ENCODE data around the gene ZNF160.

ZNF160 gene

DNA sequence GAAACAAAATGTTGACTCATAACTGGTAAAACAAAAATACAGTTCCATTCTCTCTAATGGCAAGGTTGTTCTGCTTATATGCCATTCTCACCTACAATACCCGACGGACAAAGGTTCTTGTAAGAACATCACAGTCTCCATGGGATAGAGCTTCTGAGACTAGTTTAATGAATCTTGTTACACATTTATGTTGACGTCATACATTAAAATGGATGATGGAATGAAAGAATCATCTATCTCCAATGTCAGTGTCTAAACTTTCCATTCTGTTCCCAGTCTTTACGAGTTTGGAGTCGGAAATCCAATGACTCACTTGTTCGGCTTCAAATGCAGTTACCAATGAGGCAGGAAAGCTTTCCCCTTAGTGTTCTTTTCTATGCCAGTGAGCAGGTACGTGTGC is 17.7 kb downstream of the ZNF160 start:
- Histone ChIP-seq H3K9me3 (ENCODE audit: severe bottlenecking) (peaks cover 3% of the 10 kb centered on the region), H3K27me3 (ENCODE audit: insufficient read depth, low read depth, severe bottlenecking) (no peaks in the 10 kb centered on the region), H3K4me3 (ENCODE audit: low read depth, low read length) (no peak overlapping the region)

DNA sequence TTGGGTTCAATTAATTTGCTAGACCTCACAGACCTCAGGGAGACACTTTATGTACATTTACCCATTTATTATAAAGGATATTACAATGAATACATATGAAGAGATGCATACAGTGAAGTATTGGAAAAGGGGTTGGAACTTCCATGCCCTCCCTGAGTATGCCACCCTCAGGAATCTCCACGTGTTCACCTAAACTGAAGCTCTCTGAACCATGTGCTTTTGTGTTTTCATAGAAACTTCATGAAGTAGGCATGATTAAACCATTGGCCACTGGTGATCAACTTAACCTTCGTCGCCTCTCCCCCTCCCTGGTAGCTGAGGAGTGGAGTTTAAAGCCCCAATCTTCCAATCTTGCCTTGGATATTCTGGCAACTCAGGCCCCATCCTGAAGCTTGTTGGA is 20.3 kb downstream of the ZNF160 start:
- H3K36me3 ChIP-seq: peaks cover 39% of the 10 kb centered on the region
- no peaks in the 10 kb centered on the region for H3K27me3 ChIP-seq (ENCODE audit: insufficient read depth, low read depth, severe bottlenecking)
- peaks cover 3% of the 10 kb centered on the region for H3K9me3 ChIP-seq (ENCODE audit: severe bottlenecking)
- TF ChIP-seq, protein P1, sequence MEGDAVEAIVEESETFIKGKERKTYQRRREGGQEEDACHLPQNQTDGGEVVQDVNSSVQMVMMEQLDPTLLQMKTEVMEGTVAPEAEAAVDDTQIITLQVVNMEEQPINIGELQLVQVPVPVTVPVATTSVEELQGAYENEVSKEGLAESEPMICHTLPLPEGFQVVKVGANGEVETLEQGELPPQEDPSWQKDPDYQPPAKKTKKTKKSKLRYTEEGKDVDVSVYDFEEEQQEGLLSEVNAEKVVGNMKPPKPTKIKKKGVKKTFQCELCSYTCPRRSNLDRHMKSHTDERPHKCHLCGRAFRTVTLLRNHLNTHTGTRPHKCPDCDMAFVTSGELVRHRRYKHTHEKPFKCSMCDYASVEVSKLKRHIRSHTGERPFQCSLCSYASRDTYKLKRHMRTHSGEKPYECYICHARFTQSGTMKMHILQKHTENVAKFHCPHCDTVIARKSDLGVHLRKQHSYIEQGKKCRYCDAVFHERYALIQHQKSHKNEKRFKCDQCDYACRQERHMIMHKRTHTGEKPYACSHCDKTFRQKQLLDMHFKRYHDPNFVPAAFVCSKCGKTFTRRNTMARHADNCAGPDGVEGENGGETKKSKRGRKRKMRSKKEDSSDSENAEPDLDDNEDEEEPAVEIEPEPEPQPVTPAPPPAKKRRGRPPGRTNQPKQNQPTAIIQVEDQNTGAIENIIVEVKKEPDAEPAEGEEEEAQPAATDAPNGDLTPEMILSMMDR (IDR thresholded peaks at IDR 0.05; ENCODE audit: low read depth, low read length): no peak
- no peak overlapping the region for H3K4me3 ChIP-seq (ENCODE audit: low read depth, low read length)
- no peak overlapping the region for H3K27ac ChIP-seq
- no peak for DNase-seq

More for the DNA sequence above, 17.7 kb downstream of the ZNF160 start:
- DNase-seq: no peak
- TF ChIP-seq, protein P1 (IDR thresholded peaks at IDR 0.05; ENCODE audit: low read depth, low read length): no peak
- Histone ChIP-seq H3K36me3 (peaks cover 49% of the 10 kb centered on the region), H3K27ac (no peak overlapping the region)

DNA sequence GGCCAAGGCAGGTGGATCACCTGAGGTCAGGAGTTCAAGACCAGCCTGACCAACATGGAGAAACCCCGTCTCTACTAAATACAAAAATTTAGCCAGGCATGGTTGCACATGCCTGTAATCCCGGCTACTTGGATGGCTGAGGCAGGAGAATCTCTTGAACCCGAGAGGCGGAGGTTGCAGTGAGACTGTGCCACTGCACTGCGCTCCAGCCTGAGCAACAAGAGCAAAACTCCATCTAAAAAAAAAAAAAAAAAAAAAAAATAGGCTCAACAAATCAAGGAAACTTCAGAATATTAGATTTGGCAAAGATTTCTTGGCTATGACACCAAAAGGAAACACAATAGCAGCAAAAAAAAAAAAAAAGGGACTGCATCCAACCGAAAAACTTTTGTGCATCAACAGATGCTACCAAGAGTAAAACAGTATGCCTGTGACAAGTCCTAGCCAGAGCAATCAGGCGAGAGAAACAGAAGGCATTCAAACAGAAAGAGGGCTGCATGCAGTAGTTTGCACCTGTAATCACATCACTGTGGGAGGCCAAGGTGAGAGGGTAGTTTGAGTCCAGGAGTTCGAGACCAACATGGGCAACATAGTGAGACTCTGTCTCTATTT is 23.8 kb downstream of the ZNF160 start:
- Histone ChIP-seq H3K4me3 (ENCODE audit: low read depth, low read length) (no peak overlapping the region), H3K27me3 (ENCODE audit: insufficient read depth, low read depth, severe bottlenecking) (no peaks in the 10 kb centered on the region), H3K36me3 (peaks cover 27% of the 10 kb centered on the region), H3K9me3 (ENCODE audit: severe bottlenecking) (peaks cover 3% of the 10 kb centered on the region), H3K27ac (no peak overlapping the region)
- DNase-seq: no peak
- TF ChIP-seq, protein P1 (IDR thresholded peaks at IDR 0.05; ENCODE audit: low read depth, low read length): no peak

DNA sequence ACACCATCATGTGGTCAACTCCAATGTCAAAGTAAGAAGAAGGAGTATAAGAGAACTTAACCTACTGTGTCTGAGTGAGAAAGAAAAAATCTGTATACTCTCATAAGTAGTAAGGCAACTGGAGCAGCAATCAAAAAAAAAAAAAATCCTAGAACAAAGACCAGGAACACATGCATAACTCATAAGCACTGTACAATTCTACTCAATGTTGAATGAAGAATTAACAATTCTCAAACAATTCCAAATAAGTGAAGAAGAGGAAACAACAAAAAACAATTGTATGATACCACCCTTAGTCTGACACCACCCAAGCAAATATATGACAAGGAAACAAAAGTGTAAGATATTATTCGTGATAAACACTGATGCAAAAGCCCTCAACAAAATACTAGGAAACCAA is 24.6 kb downstream of the ZNF160 start:
- Histone ChIP-seq H3K36me3 (peaks cover 35% of the 10 kb centered on the region), H3K9me3 (ENCODE audit: severe bottlenecking) (peaks cover 3% of the 10 kb centered on the region), H3K4me3 (ENCODE audit: low read depth, low read length) (no peak overlapping the region), H3K27me3 (ENCODE audit: insufficient read depth, low read depth, severe bottlenecking) (no peaks in the 10 kb centered on the region), H3K27ac (no peak overlapping the region)
- TF ChIP-seq, protein P1 (IDR thresholded peaks at IDR 0.05; ENCODE audit: low read depth, low read length): no peak
- DNase-seq: no peak

DNA sequence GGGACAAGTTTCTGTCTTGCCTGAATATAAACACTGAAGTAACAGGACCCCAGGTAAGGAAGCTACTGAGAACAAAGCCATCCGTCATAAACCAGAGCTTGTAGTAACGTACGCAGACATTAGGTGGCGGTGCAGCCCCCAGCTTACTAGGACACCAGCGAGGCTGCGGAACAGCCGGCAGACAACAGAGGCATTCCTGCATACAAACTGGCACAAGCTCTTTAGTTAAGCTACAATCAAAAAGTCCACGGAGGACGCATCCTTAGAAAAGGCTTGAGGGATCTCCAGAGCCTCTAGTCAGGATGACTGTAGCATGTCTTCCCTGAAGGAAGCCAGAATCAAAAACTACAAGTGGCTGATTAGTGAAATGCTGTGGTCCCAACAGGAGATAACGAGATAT is 26.2 kb downstream of the ZNF160 start:
- no peak overlapping the region for H3K4me3 ChIP-seq (ENCODE audit: low read depth, low read length)
- TF ChIP-seq, protein P1 (IDR thresholded peaks at IDR 0.05; ENCODE audit: low read depth, low read length): peak; percentile 74
- H3K27ac ChIP-seq: no peak overlapping the region
- peaks cover 43% of the 10 kb centered on the region for H3K36me3 ChIP-seq
- peak; percentile 77 for DNase-seq
- no peaks in the 10 kb centered on the region for H3K27me3 ChIP-seq (ENCODE audit: insufficient read depth, low read depth, severe bottlenecking)
- peaks cover 3% of the 10 kb centered on the region for H3K9me3 ChIP-seq (ENCODE audit: severe bottlenecking)

DNA sequence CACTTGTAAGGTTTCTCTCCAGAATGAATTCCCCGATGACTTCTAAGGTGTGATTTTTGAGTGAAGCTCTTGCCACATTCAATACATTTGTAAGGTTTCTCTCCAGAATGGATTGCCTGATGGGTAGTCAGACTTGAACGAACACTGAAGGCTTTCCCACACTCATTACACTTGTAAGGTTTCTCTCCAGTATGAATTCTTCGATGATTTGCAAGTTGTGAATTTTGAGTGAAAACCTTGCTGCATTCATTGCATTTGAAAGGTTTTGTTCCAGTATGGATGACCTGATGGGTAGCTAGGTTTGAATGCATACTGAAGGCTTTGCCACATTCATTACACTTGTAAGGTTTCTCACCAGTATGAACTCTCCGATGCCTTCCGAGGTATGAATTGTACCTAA is 34.4 kb downstream of the ZNF160 start:
- TF ChIP-seq, protein P1 (IDR thresholded peaks at IDR 0.05; ENCODE audit: low read depth, low read length): no peak
- H3K36me3 ChIP-seq: peaks cover 76% of the 10 kb centered on the region

More for the DNA sequence above, 34.4 kb downstream of the ZNF160 start:
- Histone ChIP-seq H3K27me3 (ENCODE audit: insufficient read depth, low read depth, severe bottlenecking) (no peaks in the 10 kb centered on the region), H3K9me3 (ENCODE audit: severe bottlenecking) (peaks cover 15% of the 10 kb centered on the region), H3K4me3 (ENCODE audit: low read depth, low read length) (no peak overlapping the region), H3K27ac (no peak overlapping the region)
- no peak for DNase-seq

Measured in WERI-Rb-1 (cell line).